GM18505 (cell line): Measurements from ENCODE around the gene MBNL2.

Experiments
- ATAC-seq: cut with Tn5 transposase; IDR thresholded peaks from one replicate; pipeline ENCODE4 v1.9.1; 2021; ENCODE audit not compliant: unreplicated experiment
- POLR2A ChIP-seq: IDR thresholded peaks from 4 replicates; pipeline ENCODE4 v1.6.1; 2011; ENCODE audit warnings: borderline replicate concordance; ENCODE audit not compliant: insufficient read depth, insufficient read length; ENCODE audit errors: extremely low read depth

The MBNL2 gene

DNA sequence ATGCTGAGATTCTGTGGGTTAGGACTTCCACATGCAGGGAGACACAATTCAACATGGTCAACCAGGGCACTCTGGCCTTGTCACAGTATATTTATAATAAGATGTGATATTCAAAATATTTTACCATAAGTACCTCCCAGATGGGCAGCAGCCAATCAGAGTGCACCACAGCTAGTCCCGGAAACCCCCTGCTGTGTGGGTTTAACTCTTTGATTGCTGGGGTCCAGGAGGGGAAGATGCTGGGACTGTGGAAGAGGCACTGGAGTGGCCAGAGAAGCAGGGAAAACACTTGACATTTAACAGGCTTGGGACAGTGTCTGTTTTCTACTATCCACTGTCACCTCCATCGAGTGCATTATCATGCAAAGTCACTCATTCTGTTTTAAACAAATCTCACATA lies 99.0 kb downstream of the MBNL2 start:
- TF ChIP-seq POLR2A = no peak
- ATAC-seq = no peak

DNA sequence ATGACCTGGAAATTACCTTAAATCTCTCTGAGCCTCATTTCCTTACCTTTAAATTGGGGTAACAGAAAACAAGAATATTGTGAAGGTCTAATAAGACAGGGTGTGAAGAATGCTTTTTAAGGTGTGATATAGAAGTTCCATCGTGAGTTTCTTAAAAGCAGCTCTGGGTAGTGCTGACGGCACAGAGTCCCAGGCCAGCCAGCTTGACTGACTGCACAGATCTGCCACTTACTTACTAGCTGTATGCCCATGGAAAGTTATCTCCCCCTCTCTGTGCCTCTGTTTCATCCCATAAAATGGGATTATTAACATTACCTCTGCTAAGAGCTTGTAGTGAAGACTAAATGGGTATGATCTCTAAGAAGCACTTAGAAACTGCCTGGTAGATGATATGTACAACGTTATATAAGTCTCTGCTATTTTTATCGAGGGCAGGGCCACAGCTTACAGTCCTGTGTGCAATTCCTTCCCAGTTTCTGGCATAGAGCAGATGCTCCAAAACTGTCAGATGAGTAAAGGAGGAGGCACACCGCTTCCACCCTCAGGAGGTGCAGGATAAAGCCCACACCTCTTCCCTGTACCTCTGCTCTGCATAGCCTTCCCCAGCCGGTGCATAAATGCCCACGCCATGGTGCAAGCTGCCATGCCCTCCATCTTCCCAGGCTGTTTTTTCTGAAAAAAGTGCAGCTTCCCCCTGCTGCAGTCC lies 99.6 kb downstream of the MBNL2 start:
- ATAC-seq = no peak
- no peak for TF ChIP-seq POLR2A

GRCh38 chr13:97322740-97323342 lies 100.7 kb downstream of the MBNL2 start:
- no peak for TF ChIP-seq POLR2A
- ATAC-seq = no peak

- ATAC-seq = no peak
- no peak for TF ChIP-seq POLR2A
These were observed 102.0 kb downstream of the MBNL2 start for GRCh38 chr13:97324115-97324514.

- TF ChIP-seq POLR2A = no peak
- ATAC-seq = no peak
These were observed 103.6 kb downstream of the MBNL2 start for GRCh38 chr13:97325738-97326137.

GRCh38 chr13:97327086-97327485 lies 105.0 kb downstream of the MBNL2 start:
- TF ChIP-seq POLR2A = no peak
- ATAC-seq = no peak

GRCh38 chr13:97327506-97328221 lies 105.5 kb downstream of the MBNL2 start:
- ATAC-seq = no peak
- no peak for TF ChIP-seq POLR2A

DNA sequence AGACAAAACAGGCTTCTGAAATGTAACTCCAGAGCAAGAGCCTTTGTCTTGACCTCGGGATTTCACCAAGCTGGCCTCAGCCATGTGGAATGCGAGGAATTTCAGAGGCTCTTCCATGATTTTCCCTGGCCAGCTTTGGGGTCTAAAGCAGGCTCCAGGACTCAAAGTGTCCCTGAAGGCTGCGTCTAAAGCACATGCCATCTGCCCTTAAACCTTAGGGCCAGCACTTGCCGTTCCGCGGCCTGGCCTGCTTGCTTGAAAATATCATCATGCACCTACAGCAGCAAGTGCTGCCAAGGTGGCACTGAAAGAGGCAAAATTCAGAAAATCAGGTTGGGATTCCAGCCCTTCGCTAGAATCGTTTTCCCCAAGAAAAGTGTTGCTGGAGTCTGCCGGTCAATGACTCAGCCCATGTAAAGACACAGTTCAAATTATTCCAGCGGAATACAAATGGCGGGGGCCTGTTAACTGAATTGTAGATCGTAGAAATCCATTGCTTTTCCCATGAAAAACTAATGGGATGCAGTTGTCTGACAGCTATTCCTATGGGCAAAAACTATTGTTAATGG lies 106.2 kb downstream of the MBNL2 start:
- ATAC-seq = no peak

GRCh38 chr13:97329331-97329730 lies 107.2 kb downstream of the MBNL2 start:
- no peak for TF ChIP-seq POLR2A
- ATAC-seq = no peak

More for the DNA sequence above, 106.2 kb downstream of the MBNL2 start:
- no peak for TF ChIP-seq POLR2A

GRCh38 chr13:97330448-97330847 lies 108.3 kb downstream of the MBNL2 start:
- no peak for ATAC-seq
- no peak for TF ChIP-seq POLR2A

GRCh38 chr13:97332742-97333141 lies 110.6 kb downstream of the MBNL2 start:
- ATAC-seq = no peak
- TF ChIP-seq POLR2A = no peak

DNA sequence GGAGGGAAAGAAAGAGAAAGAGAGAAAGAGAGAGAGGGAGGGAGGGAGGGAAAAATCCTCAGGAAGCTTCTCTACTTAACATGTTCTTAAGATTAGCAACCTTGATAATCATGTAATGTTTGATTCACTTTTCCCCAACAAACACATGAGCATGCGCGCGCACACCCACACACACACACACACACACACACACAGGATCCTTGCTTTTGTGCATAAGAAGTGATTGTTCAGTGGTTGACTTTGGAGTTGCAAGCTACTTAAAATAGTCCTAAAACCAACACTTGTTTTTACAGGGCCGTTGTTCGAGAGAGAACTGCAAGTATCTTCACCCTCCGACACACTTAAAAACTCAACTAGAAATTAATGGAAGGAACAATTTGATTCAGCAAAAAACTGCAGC lies 111.8 kb downstream of the MBNL2 start:
- ATAC-seq = no peak
- TF ChIP-seq POLR2A = no peak

DNA sequence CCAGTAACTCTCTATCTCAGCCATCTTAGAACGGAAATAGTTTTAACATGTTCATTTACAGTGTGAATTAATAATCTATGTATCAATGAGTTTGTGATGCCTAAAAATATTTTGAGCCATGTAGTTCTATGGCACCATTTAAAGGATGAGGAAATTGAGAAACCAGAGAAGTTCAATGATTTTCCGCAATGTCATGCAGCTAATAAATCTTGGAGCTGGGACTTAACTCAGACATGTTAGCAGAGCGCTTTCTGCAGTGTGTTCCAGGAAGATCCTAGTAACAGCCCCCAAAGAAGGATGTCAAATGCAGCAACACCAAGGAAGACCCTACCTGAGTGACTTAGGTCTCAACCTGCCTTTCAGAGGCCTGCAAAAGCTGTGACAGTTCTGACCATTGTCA lies 112.6 kb downstream of the MBNL2 start:
- no peak for ATAC-seq
- TF ChIP-seq POLR2A = no peak
